GM21576 (cell line): ENCODE measurements around the gene SLC23A3.

Experiments
- ATAC-seq: cut with Tn5 transposase; IDR thresholded peaks from one replicate; pipeline ENCODE4 v1.9.1; 2021; ENCODE audit warnings: mild to moderate bottlenecking, moderate library complexity; ENCODE audit not compliant: unreplicated experiment

SLC23A3 gene

GRCh38 chr2:219176818-219177551 lies 7.2 kb upstream of the SLC23A3 start, which contains the start of gene CNPPD1:
CNPPD1 (minus strand) TSS chr2:219176925; CDS start chr2:219176828, 97 bp downstream.
- peak; percentile 61 for ATAC-seq

- ATAC-seq, result peak; percentile 29
Observed at GRCh38 chr2:219175928-219176817, 6.3 kb upstream of the SLC23A3 start.

GRCh38 chr2:219175486-219175885 lies 5.7 kb upstream of the SLC23A3 start:
- no peak for ATAC-seq

GRCh38 chr2:219174801-219175200 lies 5.0 kb upstream of the SLC23A3 start:
- no peak for ATAC-seq

- ATAC-seq, result no peak
Observed at GRCh38 chr2:219174146-219174545, 4.3 kb upstream of the SLC23A3 start.

- no peak for ATAC-seq
Observed at GRCh38 chr2:219173176-219173575, 3.3 kb upstream of the SLC23A3 start.

- no peak for ATAC-seq
Observed at GRCh38 chr2:219172231-219173154, 2.7 kb upstream of the SLC23A3 start.

GRCh38 chr2:219171231-219171651 lies 1.4 kb upstream of the SLC23A3 start:
- ATAC-seq, result no peak

- no peak for ATAC-seq
Observed at GRCh38 chr2:219168932-219169331, 897 bp downstream of the SLC23A3 start.

- ATAC-seq, result no peak
Observed at GRCh38 chr2:219168526-219168925, 1.3 kb downstream of the SLC23A3 start.

- no peak for ATAC-seq
Observed at GRCh38 chr2:219167997-219168396, 1.8 kb downstream of the SLC23A3 start.

- no peak for ATAC-seq
Observed at GRCh38 chr2:219165058-219165911, 4.5 kb downstream of the SLC23A3 start.

GRCh38 chr2:219163156-219163555 lies 6.7 kb downstream of the SLC23A3 start:
- ATAC-seq, result no peak

GRCh38 chr2:219161097-219161496 lies 8.7 kb downstream of the SLC23A3 start:
- no peak for ATAC-seq

- ATAC-seq, result peak; percentile 82
Observed at GRCh38 chr2:219160186-219161017, 9.4 kb downstream of the SLC23A3 start, which contains the start of gene NHEJ1. NHEJ1 (minus strand) TSS chr2:219160815; CDS start chr2:219158362, 2,453 bp downstream.

GRCh38 chr2:219159771-219160185 lies 10.1 kb downstream of the SLC23A3 start:
- ATAC-seq, result peak; percentile 1

- ATAC-seq, result no peak
Observed at GRCh38 chr2:219158586-219158985, 11.2 kb downstream of the SLC23A3 start.

GRCh38 chr2:219158025-219158424 lies 11.8 kb downstream of the SLC23A3 start:
- ATAC-seq, result no peak

- no peak for ATAC-seq
Observed at GRCh38 chr2:219157396-219157795, 12.4 kb downstream of the SLC23A3 start.
